OCI-LY7 (cell line): Measurements from ENCODE around the gene ADGRF3. TPM values are rescaled to one million over a fixed set of nuclear protein-coding genes. Genes with fewer than 3 reads are reported as not detected.
A peak's percentile ranks its signal among the peaks of the same experiment; 100 is the strongest.

Experiments used
- BruUV-seq: library from RNA; stranded (reverse); fragments of 400-500 nt; replicated peaks from 2 replicates; lab custom pipeline; 2021; lab: Mats Ljungman, UMichigan
- CTCF ChIA-PET: fragments of 300-600 bp; sonication (Branson Sonifier 250); formaldehyde crosslinking; loops from one replicate; lab custom pipeline; 2022; ENCODE audit warnings: antibody characterized with exemption; ENCODE audit not compliant: unreplicated experiment; lab: Charles Lee
- POLR2A ChIA-PET: fragments of 300-600 bp; sonication (Branson Sonifier 250); formaldehyde crosslinking; loops from one replicate; lab custom pipeline; 2022; ENCODE audit warnings: antibody characterized with exemption; lab: Charles Lee
- DNase-seq: peaks from one replicate; pipeline ENCODE4 v3.0.0-alpha.2; 2015; ENCODE audit warnings: low spot score
- H2AFZ ChIP-seq: fragments of 200-600 bp; sonication (generic), shearing (Covaris generic); 2 replicates; pipeline ENCODE4 v1.6.1; 2014; ENCODE audit warnings: mild to moderate bottlenecking, antibody characterized with exemption, low read length, moderate library complexity
- H3K27ac ChIP-seq: fragments of 200-600 bp; sonication (generic); 2 replicates; pipeline ENCODE4 v1.5.1; 2014; ENCODE audit warnings: mixed run types, low read depth, mild to moderate bottlenecking, moderate library complexity, low read length, inconsistent platforms; ENCODE audit not compliant: poor library complexity, severe bottlenecking
- H3K36me3 ChIP-seq: fragments of 200-600 bp; sonication (generic); 2 replicates; pipeline ENCODE4 v1.6.1; 2014; ENCODE audit warnings: mild to moderate bottlenecking, antibody characterized with exemption, low read length, moderate library complexity, mixed read lengths; ENCODE audit not compliant: insufficient read depth
- H3K4me1 ChIP-seq: fragments of 200-600 bp; sonication (generic); 2 replicates; pipeline ENCODE4 v1.5.1; 2014; ENCODE audit warnings: mild to moderate bottlenecking, low read length; ENCODE audit not compliant: insufficient read depth, poor library complexity, severe bottlenecking
- H3K4me2 ChIP-seq: fragments of 200-600 bp; sonication (generic); 2 replicates; pipeline ENCODE4 v1.6.1; 2014; ENCODE audit warnings: mild to moderate bottlenecking, low read length
- H3K4me3 ChIP-seq: fragments of 200-600 bp; sonication (generic); 2 replicates; pipeline ENCODE4 v1.5.1; 2014; ENCODE audit warnings: mild to moderate bottlenecking, low read depth, low read length; ENCODE audit not compliant: poor library complexity, severe bottlenecking
- H3K79me2 ChIP-seq: fragments of 200-600 bp; sonication (generic); 2 replicates; pipeline ENCODE4 v1.6.1; 2016; ENCODE audit warnings: low read depth, mild to moderate bottlenecking, low read length, moderate library complexity, mixed read lengths; ENCODE audit not compliant: insufficient read depth
- H3K9me2 ChIP-seq: fragments of 200-600 bp; sonication (generic); 2 replicates; pipeline ENCODE4 v1.6.1; 2016; ENCODE audit warnings: mild to moderate bottlenecking, low read length, mixed read lengths; ENCODE audit not compliant: insufficient read depth
- H3K9me3 ChIP-seq: fragments of 200-600 bp; sonication (generic); 2 replicates; pipeline ENCODE4 v1.6.1; 2014; ENCODE audit warnings: mild to moderate bottlenecking, mixed run types, low read length, mixed read lengths
- H4K20me1 ChIP-seq: fragments of 200-600 bp; sonication (generic); 2 replicates; pipeline ENCODE4 v1.6.1; 2014; ENCODE audit warnings: mild to moderate bottlenecking, antibody characterized with exemption, low read length, moderate library complexity, mixed read lengths; ENCODE audit not compliant: insufficient read depth
- CTCF ChIP-seq: fragments of 200-600 bp; sonication (generic); conservative IDR thresholded peaks from 2 replicates; pipeline ENCODE4 v1.5.1; 2014; ENCODE audit warnings: mild to moderate bottlenecking, antibody characterized with exemption, low read length, moderate library complexity, mixed read lengths
- EZH2phosphoT487 ChIP-seq: fragments of 200-600 bp; sonication (generic); IDR thresholded peaks from 2 replicates; pipeline ENCODE4 v1.6.1; 2018; ENCODE audit warnings: low read depth, borderline replicate concordance, mild to moderate bottlenecking, mixed run types, antibody characterized with exemption, low read length, moderate library complexity, mixed read lengths
- intact Hi-C: fragments of 100-400 bp; cut with micrococcal nuclease; formaldehyde crosslinking; loops from one replicate; pipeline ENCODE4 v1.10.0; 2022; ENCODE audit not compliant: unreplicated experiment
- total RNA-seq, 2 experiments: library from RNA; depleted of rRNA in 1 of 2; stranded (reverse); fragments of >200 nt in 1 of 2; shearing (Covaris generic) in 1 of 2; gene quantifications; 2 replicates each; pipeline ENCODE4 v1.2.3, GENCODE V29; 2014 to 2022

Gene ADGRF3
- total RNA-seq, 2 experiments from 2014 or later: 3.8 to 4.7 TPM

- Histone ChIP-seq H3K36me3 (peaks cover 93% of the 10 kb centered on the region), H3K4me3 (no peak overlapping the region), H3K4me2 (no peak overlapping the region), H3K9me3 (no peaks in the 10 kb centered on the region), H3K27ac (no peak overlapping the region), H2AFZ (no peak overlapping the region), H3K4me1 (no peaks in the 10 kb centered on the region), H4K20me1 (0 out of 2 replicates have a peak, but pooled peaks cover 8% of the 10 kb centered on the region), H3K79me2 (no peaks in the 10 kb centered on the region; the same call in 1 of the 2 replicates), H3K9me2 (no peaks in the 10 kb centered on the region)
- no peak for DNase-seq
- ChIA-PET POLR2A (no interaction called here), CTCF (no interaction called here)
- BruUV-seq: no TSS peak
- no peak for TF ChIP-seq EZH2phosphoT487
- no peak for TF ChIP-seq CTCF
- intact Hi-C loops: no loop called here
These were observed 37.6 kb upstream of the ADGRF3 start for GRCh38 chr2:26384183-26384582.

GRCh38 chr2:26382564-26382963 is 36.0 kb upstream of the ADGRF3 start:
- Histone ChIP-seq H3K9me2 (no peaks in the 10 kb centered on the region), H3K36me3 (peaks cover 92% of the 10 kb centered on the region), H3K4me2 (no peak overlapping the region), H3K4me1 (no peaks in the 10 kb centered on the region), H2AFZ (no peak overlapping the region), H4K20me1 (no peaks in the 10 kb centered on the region), H3K79me2 (no peaks in the 10 kb centered on the region; the same call in 1 of the 2 replicates), H3K9me3 (no peaks in the 10 kb centered on the region), H3K4me3 (no peak overlapping the region), H3K27ac (no peak overlapping the region)
- BruUV-seq: TSS peak; percentile 19
- CTCF ChIA-PET: interaction anchor here (0.5 kb wide), 1 partner anchor 25 kb away, joined by 3 read pairs; no protein-coding TSS in a partner anchor
- POLR2A ChIA-PET: interaction anchor here (0.6 to 1.0 kb wide), 2 partner anchors 49 to 460 kb away, joined by 3 to 4 read pairs; no protein-coding TSS in a partner anchor
- no peak for TF ChIP-seq CTCF
- no peak for TF ChIP-seq EZH2phosphoT487
- intact Hi-C loops: no loop called here
- no peak for DNase-seq

- Histone ChIP-seq H3K4me3 (no peak overlapping the region), H2AFZ (no peak overlapping the region), H3K4me2 (no peak overlapping the region), H3K4me1 (no peaks in the 10 kb centered on the region), H3K27ac (no peak overlapping the region), H3K36me3 (peaks cover 92% of the 10 kb centered on the region), H3K9me2 (no peaks in the 10 kb centered on the region), H3K79me2 (no peaks in the 10 kb centered on the region; the same call in 1 of the 2 replicates), H4K20me1 (no peaks in the 10 kb centered on the region), H3K9me3 (no peaks in the 10 kb centered on the region; the same call in 1 of the 2 replicates)
- BruUV-seq: no TSS peak
- intact Hi-C loops: no loop called here
- ChIA-PET POLR2A (no interaction called here), CTCF (no interaction called here)
- DNase-seq: no peak
- TF ChIP-seq EZH2phosphoT487: no peak
- no peak for TF ChIP-seq CTCF
These were observed 33.7 kb upstream of the ADGRF3 start for GRCh38 chr2:26380281-26380680.
